A549 (cell line): Measurements from ENCODE around the gene DNAJC10. TPM values are rescaled to one million over a fixed set of nuclear protein-coding genes. Genes with fewer than 3 reads are reported as not detected.
"Not testable (repeated sequence)": the region's sequence is repeated elsewhere in the genome, so short reads cannot be mapped to it uniquely, and the experiment has no call there.

Experiments
- ATAC-seq, 2 experiments: fragments of 200-7000 bp in 1 of 2; fragments of >200 bp in 1 of 2; cut with Nextera tagmentation in 1 of 2; cut with Tn5 transposase in 1 of 2; 3 replicates each; pipeline versions ENCODE4 v1.8.0 to v1.9.1; 2018 to 2020; ENCODE audit warnings: mild to moderate bottlenecking in 1 of 2, moderate library complexity in 1 of 2
- CTCF ChIA-PET: fragments of 300-600 bp; sonication (Branson Sonifier 250); formaldehyde crosslinking; extraction: SDS; loops from one replicate; lab custom pipeline; 2021; ENCODE audit warnings: antibody characterized with exemption, inconsistent platforms; lab: Yijun Ruan, JAX
- POLR2A ChIA-PET: fragments of 350-600 bp; formaldehyde crosslinking; extraction: SDS; loops from one replicate; lab custom pipeline; 2021; ENCODE audit warnings: antibody characterized with exemption, inconsistent platforms; lab: Yijun Ruan, JAX
- DNase-seq, 2 experiments: peaks; one replicate each; pipeline versions ENCODE4 v3.0.0 to v3.0.0-alpha.2; 2011 to 2016; ENCODE audit warnings: low read depth in 1 of 2, low spot score in 1 of 2
- FAIRE-seq: peaks from 2 replicates; lab custom pipeline; 2011; peaks lifted over from hg19 to GRCh38; lab: Jason Lieb, UNC
- H3K27ac ChIP-seq, 2 experiments: fragments of >200 bp; sonication (Bioruptor Twin); formaldehyde crosslinking; 3 replicates each; pipeline ENCODE4 v1.5.1; 2016 to 2017
- H3K4me1 ChIP-seq: fragments of >200 bp; sonication (Bioruptor Twin); formaldehyde crosslinking; 3 replicates; pipeline ENCODE4 v1.6.1; 2016
- H3K4me2 ChIP-seq: fragments of >200 bp; sonication (Bioruptor Twin); formaldehyde crosslinking; 3 replicates; pipeline ENCODE4 v1.6.1; 2016
- H3K4me3 ChIP-seq: fragments of >200 bp; sonication (Bioruptor Twin); formaldehyde crosslinking; 3 replicates; pipeline ENCODE4 v1.5.1; 2016
- H3K9me3 ChIP-seq: fragments of >200 bp; sonication (Bioruptor Twin); formaldehyde crosslinking; 3 replicates; pipeline ENCODE4 v1.6.1; 2016
- CBX2 ChIP-seq: fragments of 200-600 bp; sonication (generic); IDR thresholded peaks from 2 replicates; pipeline ENCODE4 v1.6.1; 2016; ENCODE audit warnings: low read depth, mild to moderate bottlenecking, borderline replicate concordance
- FOSB ChIP-seq: fragments of 250-450 bp; sonication (Bioruptor Pico); IDR thresholded peaks from 2 replicates; pipeline ENCODE4 v1.5.0; 2020; ENCODE audit warnings: mild to moderate bottlenecking, moderate library complexity
- FOSL2 ChIP-seq, 2 experiments: fragments of 450-650 bp in 1 of 2; fragments of >200 bp in 1 of 2; sonication (Bioruptor Twin) in 1 of 2; formaldehyde crosslinking; IDR thresholded peaks; 2 replicates each; pipeline versions ENCODE4 v1.5.0 to v1.6.1; 2016 to 2020; ENCODE audit warnings: mild to moderate bottlenecking in 1 of 2, moderate library complexity in 1 of 2
- HOXA7 ChIP-seq: fragments of 250-450 bp; sonication (Bioruptor Pico); IDR thresholded peaks from 2 replicates; pipeline ENCODE4 v1.5.0; 2020; ENCODE audit warnings: mild to moderate bottlenecking, moderate library complexity
- HOXB13 ChIP-seq: fragments of 250-450 bp; sonication (Bioruptor Pico); IDR thresholded peaks from 2 replicates; pipeline ENCODE4 v1.5.0; 2020; ENCODE audit warnings: low read depth, mild to moderate bottlenecking, moderate library complexity
- HOXB5 ChIP-seq: fragments of 250-450 bp; sonication (Bioruptor Pico); IDR thresholded peaks from 2 replicates; pipeline ENCODE4 v1.5.0; 2020; ENCODE audit warnings: mild to moderate bottlenecking, moderate library complexity
- JUN ChIP-seq, 2 experiments: fragments of >200 bp; sonication (Bioruptor Twin); formaldehyde crosslinking; IDR thresholded peaks; 2 replicates in 1 of 2; 3 replicates in 1 of 2; pipeline ENCODE4 v1.6.1; 2016 to 2017
- KDM5A ChIP-seq: fragments of 200-600 bp; sonication (generic); IDR thresholded peaks from 2 replicates; pipeline ENCODE4 v1.6.1; 2016; ENCODE audit warnings: antibody characterized with exemption, mild to moderate bottlenecking
- MAFK ChIP-seq: fragments of 450-650 bp; IDR thresholded peaks from 2 replicates; pipeline ENCODE4 v1.6.1; 2014; ENCODE audit not compliant: partially characterized antibody
- RFX5 ChIP-seq: fragments of 450-650 bp; IDR thresholded peaks from 2 replicates; pipeline ENCODE4 v1.7.1; 2014; ENCODE audit warnings: antibody characterized with exemption, mild to moderate bottlenecking, moderate library complexity
- SMC3 ChIP-seq: fragments of >200 bp; sonication (Bioruptor Twin); formaldehyde crosslinking; IDR thresholded peaks from 3 replicates; pipeline ENCODE4 v1.6.1; 2018; ENCODE audit warnings: inconsistent platforms
- TFCP2L1 ChIP-seq: fragments of 250-450 bp; sonication (Bioruptor Pico); IDR thresholded peaks from 2 replicates; pipeline ENCODE4 v1.5.0; 2021; ENCODE audit warnings: mild to moderate bottlenecking
- TP53 ChIP-seq: fragments of 250-450 bp; sonication (Bioruptor Pico); IDR thresholded peaks from 2 replicates; pipeline ENCODE4 v1.5.0; 2021; ENCODE audit warnings: mild to moderate bottlenecking, moderate library complexity
- ZC3H11A ChIP-seq: fragments of 450-650 bp; IDR thresholded peaks from 2 replicates; pipeline ENCODE4 v1.6.1; 2014; ENCODE audit warnings: antibody characterized with exemption, mild to moderate bottlenecking
- ZSCAN20 ChIP-seq: fragments of 250-450 bp; sonication (Bioruptor Pico); IDR thresholded peaks from 2 replicates; pipeline ENCODE4 v1.8.0; 2022; ENCODE audit warnings: mild to moderate bottlenecking, moderate library complexity
- WGBS: methylation state at CpG from one replicate; pipeline ENCODE4 v1.1.6; 2017; ENCODE audit errors: missing lambda C conversion rate; 5-methylcytosine and 5-hydroxymethylcytosine counted together
- polyA plus RNA-seq, 4 experiments: library from polyadenylated mRNA; depleted of rRNA in 3 of 4; stranded (reverse); fragments of >200 nt; fragmentation: RNase III in 1 of 4; extraction: RNeasy Plus Mini Kit Qiagen cat#74134 plus additional on column Dnase treatment in 1 of 4; gene quantifications; 2 replicates in 3 of 4; 3 replicates in 1 of 4; pipeline ENCODE4 v1.2.3, GENCODE V29; 2011 to 2017
- TF ChIP-seq, protein P1 (sequence below): IDR thresholded peaks from 2 replicates; pipeline ENCODE4 v1.6.1; 2012
- TF ChIP-seq, protein P2 (sequence below): fragments of >200 bp; sonication (Bioruptor Twin); formaldehyde crosslinking; IDR thresholded peaks from 3 replicates; pipeline ENCODE4 v1.6.1; 2016

The DNAJC10 gene
- polyA plus RNA-seq, 2 of the 4 experiments (the other 2 are of a cell fraction): 64.1 to 126 TPM

DNA sequence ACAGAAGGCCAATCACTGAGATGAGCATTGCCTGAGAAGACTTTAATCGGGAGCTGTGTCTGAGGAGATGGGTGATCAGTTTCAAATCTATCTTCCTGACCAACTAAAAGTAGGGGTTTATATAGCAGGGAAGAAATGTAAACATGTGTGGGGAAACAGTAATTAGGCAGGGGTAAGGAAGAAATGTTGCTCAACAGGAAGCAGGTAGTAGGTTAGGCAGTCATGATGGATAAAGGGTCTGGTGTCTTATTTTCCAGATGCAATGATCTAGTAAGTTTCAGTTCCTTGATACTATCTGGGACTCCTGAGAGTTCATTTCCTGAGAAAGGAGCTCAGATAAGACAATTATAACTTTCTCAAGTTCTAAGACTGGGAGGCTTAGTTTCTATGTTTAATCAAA lies 33.8 kb upstream of the DNAJC10 start:
- ChIA-PET POLR2A (no interaction called here), CTCF (no interaction called here)
- no peak overlapping the region for H3K4me2 ChIP-seq
- TF ChIP-seq HOXA7 (no peak), SMC3 (no peak), ZC3H11A (no peak), KDM5A (no peak), HOXB13 (CRISPR knock-in tag) (no peak), FOSL2 (IDR thresholded peaks at IDR 0.05) (no peak), FOSL2 (CRISPR knock-in tag; IDR thresholded peaks at IDR 0.05) (no peak), CBX2 (no peak), JUN (IDR thresholded peaks at IDR 0.05) (no peak), FOSB (CRISPR knock-in tag) (no peak)
- TF ChIP-seq, protein P1, sequence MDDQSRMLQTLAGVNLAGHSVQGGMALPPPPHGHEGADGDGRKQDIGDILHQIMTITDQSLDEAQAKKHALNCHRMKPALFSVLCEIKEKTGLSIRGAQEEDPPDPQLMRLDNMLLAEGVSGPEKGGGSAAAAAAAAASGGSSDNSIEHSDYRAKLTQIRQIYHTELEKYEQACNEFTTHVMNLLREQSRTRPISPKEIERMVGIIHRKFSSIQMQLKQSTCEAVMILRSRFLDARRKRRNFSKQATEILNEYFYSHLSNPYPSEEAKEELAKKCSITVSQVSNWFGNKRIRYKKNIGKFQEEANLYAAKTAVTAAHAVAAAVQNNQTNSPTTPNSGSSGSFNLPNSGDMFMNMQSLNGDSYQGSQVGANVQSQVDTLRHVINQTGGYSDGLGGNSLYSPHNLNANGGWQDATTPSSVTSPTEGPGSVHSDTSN: no peak
- TF ChIP-seq, protein P2, sequence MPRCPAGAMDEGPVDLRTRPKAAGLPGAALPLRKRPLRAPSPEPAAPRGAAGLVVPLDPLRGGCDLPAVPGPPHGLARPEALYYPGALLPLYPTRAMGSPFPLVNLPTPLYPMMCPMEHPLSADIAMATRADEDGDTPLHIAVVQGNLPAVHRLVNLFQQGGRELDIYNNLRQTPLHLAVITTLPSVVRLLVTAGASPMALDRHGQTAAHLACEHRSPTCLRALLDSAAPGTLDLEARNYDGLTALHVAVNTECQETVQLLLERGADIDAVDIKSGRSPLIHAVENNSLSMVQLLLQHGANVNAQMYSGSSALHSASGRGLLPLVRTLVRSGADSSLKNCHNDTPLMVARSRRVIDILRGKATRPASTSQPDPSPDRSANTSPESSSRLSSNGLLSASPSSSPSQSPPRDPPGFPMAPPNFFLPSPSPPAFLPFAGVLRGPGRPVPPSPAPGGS: no peak
- no peaks in the 10 kb centered on the region for H3K9me3 ChIP-seq
- WGBS: 88% methylated on average over 1 of the region's 1 CpG
- H3K4me3 ChIP-seq: no peak overlapping the region
- H3K27ac ChIP-seq: no peak overlapping the region
- no peak for DNase-seq
- H3K4me1 ChIP-seq: no peaks in the 10 kb centered on the region
- ATAC-seq: no peak
- no peak for FAIRE-seq

DNA sequence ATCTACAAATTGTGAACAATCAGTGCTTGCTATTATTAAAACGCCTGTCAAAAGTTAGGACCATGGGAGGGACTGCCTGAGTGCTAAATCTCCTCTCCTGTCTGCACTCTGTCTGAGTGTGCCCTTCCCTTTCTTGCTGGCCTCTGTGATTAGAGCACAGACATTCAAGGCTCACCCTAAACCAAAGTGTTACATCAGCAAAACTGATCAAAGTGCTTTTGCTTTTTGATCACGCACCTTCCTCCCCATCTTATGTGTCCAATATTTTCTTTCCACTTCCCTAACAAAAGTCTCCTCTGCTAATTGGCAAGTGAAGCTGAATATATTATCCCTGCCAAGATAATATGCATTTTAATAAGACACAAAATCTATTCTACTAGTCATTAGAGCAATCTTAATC lies 30.5 kb upstream of the DNAJC10 start:
- ChIA-PET POLR2A (no interaction called here), CTCF (no interaction called here)
- no peak overlapping the region for H3K4me2 ChIP-seq
- H3K9me3 ChIP-seq: no peaks in the 10 kb centered on the region
- TF ChIP-seq MAFK (peak; percentile 52), TP53 (CRISPR knock-in tag) (no peak)
- FAIRE-seq (no peak), ATAC-seq (no peak), DNase-seq (no peak)
- H3K27ac ChIP-seq: no peak overlapping the region
- no peak overlapping the region for H3K4me3 ChIP-seq
- 52% methylated on average over 2 of the region's 2 CpGs for WGBS
- no peaks in the 10 kb centered on the region for H3K4me1 ChIP-seq

DNA sequence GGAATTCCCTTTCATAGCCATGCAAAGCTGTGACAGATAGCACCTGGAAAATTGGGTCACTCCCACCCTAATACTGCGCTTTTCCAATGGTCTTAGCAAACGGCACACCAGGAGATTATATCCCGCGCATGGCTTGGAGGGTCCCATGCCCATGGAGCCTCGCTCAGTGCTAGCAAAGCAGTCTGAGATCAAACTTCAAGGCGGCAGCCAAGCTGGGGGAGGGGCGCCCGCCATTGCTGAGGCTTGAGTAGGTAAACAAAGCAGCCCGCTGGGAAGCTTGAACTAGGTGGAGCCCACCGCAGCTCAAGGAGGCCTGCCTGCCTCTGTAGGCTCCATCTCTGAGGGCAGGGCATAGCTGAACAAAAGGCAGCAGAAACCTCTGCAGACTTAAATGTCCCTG lies 29.3 kb upstream of the DNAJC10 start:
- DNase-seq, H3K4me1 ChIP-seq, ATAC-seq, CTCF ChIA-PET, H3K9me3 ChIP-seq, POLR2A ChIA-PET, H3K4me3 ChIP-seq, H3K4me2 ChIP-seq, FAIRE-seq, H3K27ac ChIP-seq: not testable (repeated sequence)
- 69% methylated on average over 8 of the region's 10 CpGs for WGBS

DNA sequence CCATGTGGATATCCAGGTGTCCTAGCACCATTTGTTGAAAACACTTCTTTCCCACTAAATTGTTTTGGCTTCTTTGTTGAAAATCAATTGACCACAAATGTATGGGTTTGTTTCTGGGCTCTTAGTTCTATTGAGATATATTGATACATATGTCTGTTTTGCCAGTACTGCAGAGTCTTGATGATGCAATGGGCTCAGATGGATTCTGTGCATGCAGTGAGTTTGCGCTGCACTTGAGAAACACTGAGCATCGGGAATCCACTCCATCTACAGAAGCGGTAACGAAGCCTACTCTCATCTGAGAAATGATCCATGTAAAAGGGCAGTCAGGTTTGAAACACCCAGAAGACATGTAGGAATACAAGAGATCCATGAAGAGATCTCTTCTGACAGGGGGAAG lies 21.9 kb upstream of the DNAJC10 start:
- CTCF ChIA-PET: no interaction called here
- Histone ChIP-seq H3K9me3 (no peaks in the 10 kb centered on the region), H3K27ac (no peak overlapping the region), H3K4me3 (no peak overlapping the region), H3K4me2 (no peak overlapping the region), H3K4me1 (no peaks in the 10 kb centered on the region)
- no peak for FAIRE-seq
- POLR2A ChIA-PET: no interaction called here
- no peak for DNase-seq
- ATAC-seq: no peak
- WGBS: 81% methylated on average over 4 of the region's 4 CpGs
- TF ChIP-seq TFCP2L1 (CRISPR knock-in tag) (no peak), ZSCAN20 (CRISPR knock-in tag) (no peak), HOXB5 (CRISPR knock-in tag) (no peak), FOSL2 (IDR thresholded peaks at IDR 0.05) (no peak), FOSL2 (CRISPR knock-in tag; IDR thresholded peaks at IDR 0.05) (no peak), RFX5 (no peak)
- TF ChIP-seq, protein P1: no peak
- TF ChIP-seq, protein P2: no peak
- TF ChIP-seq, all 56 proteins: peak for 0
